RPMI8226 (cell line): ENCODE measurements around the gene RNU1-2.
A peak's percentile ranks its signal among the peaks of the same experiment; 100 is the strongest.
"Not testable (repeated sequence)": the region's sequence is repeated elsewhere in the genome, so short reads cannot be mapped to it uniquely, and the experiment has no call there.

Source experiments
- DNase-seq: peaks from one replicate; pipeline ENCODE4 v3.0.0-alpha.2; 2015

The RNU1-2 gene

GRCh38 chr1:16911851-16912721 lies 16.3 kb downstream of the RNU1-2 start:
- DNase-seq: not testable (repeated sequence)

GRCh38 chr1:16912742-16913141 lies 17.0 kb downstream of the RNU1-2 start:
- DNase-seq: not testable (repeated sequence)

- no peak for DNase-seq
These were observed 17.5 kb downstream of the RNU1-2 start for GRCh38 chr1:16913181-16913832.

GRCh38 chr1:16913833-16914662 lies 18.3 kb downstream of the RNU1-2 start:
- DNase-seq: peak; percentile 97

- not testable (repeated sequence) for DNase-seq
These were observed 19.3 kb downstream of the RNU1-2 start for GRCh38 chr1:16914928-16915626.

GRCh38 chr1:16915627-16915973 lies 19.8 kb downstream of the RNU1-2 start:
- DNase-seq: peak; percentile 33

GRCh38 chr1:16916036-16916880 lies 20.5 kb downstream of the RNU1-2 start:
- not testable (repeated sequence) for DNase-seq

GRCh38 chr1:16918371-16918770 lies 22.6 kb downstream of the RNU1-2 start:
- DNase-seq: no peak

- not testable (repeated sequence) for DNase-seq
These were observed 23.3 kb downstream of the RNU1-2 start for GRCh38 chr1:16918936-16919665.

- DNase-seq: no peak
These were observed 25.2 kb downstream of the RNU1-2 start for GRCh38 chr1:16920951-16921350.

- no peak for DNase-seq
These were observed 25.8 kb downstream of the RNU1-2 start, which contains the start of gene CROCC for GRCh38 chr1:16921391-16922185. Gene CROCC (plus strand): TSS chr1:16921931. CDS start chr1:16922019, 88 bp downstream.

GRCh38 chr1:16922466-16922865 lies 26.7 kb downstream of the RNU1-2 start:
- no peak for DNase-seq

- DNase-seq: no peak
These were observed 27.2 kb downstream of the RNU1-2 start for GRCh38 chr1:16922885-16923431.

GRCh38 chr1:16924216-16924918 lies 28.6 kb downstream of the RNU1-2 start:
- no peak for DNase-seq

- DNase-seq: no peak
These were observed 29.2 kb downstream of the RNU1-2 start for GRCh38 chr1:16924919-16925477.

- DNase-seq: no peak
These were observed 30.1 kb downstream of the RNU1-2 start for GRCh38 chr1:16925635-16926490.

GRCh38 chr1:16926491-16927073 lies 30.8 kb downstream of the RNU1-2 start:
- DNase-seq: no peak
